ENCODE results near the gene SEC14L5.

Gene SEC14L5

DNA sequence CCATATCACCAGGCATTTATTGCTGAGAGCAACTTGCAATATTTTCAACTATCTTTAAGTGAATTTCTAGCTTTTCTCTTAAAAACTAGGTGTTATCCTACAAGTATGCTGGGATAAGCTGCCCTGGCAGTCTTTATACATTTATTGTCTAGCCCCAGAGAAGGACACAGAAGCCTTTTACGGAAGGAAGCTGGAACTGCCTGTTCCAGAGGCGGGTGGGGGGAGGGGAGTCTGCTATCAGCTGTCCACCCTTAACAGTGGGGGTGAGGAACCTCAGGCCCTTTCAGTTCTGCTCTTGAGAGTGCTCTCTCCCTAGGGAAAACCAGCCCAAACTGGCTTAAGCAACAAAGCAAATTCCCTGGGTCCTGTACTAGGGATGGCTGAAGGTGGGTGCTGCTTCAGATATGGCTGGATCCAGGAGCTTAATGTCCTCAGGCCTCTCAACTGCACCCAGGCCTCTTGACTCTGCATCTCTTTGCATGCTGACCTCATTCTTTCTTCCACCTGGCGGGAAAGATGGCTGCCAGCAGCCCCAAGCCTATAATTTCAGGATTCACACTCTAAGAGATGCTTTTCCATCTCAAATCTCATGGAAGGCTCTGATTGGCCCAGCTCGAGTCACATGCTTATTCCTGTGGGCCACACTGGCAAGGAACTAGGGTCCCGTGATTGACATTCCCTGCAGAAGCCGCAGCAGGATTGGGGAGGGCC is 59.0 kb downstream of the SEC14L5 start:
- DNase-seq = no peak

DNA sequence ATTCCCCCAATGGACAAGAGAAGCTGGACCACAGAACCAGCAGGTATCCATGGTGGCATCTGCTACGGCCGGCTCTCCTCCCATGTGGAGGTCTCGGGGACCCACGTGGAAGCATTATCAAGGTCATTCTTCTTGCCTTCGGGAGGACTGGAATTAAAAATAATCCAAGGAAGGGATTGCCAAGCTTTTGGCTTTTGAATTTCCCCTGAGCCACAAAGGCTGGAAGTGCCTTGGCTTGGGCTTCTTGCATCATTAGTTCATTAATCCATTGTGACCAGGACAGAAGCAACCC is 59.5 kb downstream of the SEC14L5 start:
- DNase-seq = no peak

DNA sequence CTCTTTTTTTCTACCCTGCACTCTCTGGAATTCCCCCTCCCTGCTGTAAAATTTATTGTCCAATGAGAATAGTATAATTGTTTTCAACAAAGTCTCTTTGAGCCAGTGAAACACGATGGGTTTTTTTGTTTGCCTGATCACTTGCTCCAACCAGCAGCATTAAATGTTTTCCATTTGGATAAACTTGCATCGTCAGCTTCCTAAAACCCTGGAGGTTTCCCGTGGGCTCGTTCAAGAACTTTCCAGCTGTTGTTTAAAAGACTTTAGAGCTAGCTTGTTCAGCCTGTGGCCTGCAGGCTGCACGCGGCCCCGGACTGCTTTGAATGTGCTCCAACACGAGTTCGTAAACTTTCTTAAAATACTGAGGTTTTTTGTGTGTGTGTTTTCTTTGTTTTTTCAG is 60.7 kb downstream of the SEC14L5 start:
- DNase-seq = no peak

DNA sequence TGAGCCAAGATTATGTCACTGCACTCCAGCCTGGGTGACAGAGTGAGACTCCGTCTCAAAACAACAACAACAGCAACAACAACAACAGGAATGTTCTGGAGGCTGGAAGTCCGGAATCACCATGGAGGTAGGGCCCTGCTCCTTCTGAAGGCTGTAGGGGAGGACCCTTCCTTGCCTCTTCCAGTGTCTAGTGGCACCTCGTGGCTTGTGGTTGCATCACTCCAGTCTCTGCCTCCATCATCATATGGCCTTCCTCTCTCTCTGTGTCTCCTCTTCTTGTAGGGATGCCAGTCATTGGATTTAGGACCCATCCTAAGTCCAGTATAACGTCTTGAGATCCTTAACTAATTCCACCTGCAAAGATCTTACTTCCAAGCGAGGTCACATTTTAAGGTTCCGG is 61.6 kb downstream of the SEC14L5 start:
- DNase-seq = no peak

DNA sequence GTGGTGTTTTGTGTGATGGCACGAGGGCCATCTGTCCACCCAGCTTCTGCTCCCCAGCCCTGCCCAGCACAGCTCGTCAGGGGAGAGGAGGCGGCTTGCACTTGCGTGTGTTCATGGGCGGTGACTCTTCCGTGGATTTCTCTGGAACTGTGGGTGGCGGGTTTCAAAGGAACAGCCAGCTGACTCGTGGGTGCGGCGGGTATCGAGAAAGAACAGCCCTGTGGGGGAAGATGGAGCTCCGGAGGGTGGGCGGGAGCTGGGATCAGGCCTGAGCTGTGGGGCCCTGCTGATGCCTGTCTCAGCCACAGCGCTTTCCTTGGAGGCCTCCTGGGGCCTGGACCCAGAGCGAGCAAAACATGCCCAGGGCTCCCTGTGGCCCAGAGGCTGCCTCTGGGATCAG is 62.4 kb downstream of the SEC14L5 start:
- DNase-seq = no peak

DNA sequence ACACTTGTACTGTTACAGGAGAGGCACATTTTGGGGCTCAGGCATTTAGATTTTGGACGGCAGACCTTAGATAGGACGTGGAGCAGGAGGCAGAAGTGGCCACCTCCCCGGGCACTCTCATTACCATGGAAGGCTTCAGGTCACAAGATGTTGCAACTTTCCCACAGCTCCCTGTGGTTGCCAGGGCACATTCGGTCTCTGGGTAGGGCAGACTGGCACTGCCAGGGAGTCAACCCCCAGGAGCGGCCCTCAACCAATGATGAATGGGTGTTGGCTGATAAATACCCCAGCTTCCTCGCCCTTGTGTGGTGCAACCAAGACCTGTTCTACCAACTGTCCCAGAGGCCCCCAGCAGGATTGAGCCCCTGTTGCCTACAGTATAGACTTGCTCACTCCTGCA is 64.4 kb downstream of the SEC14L5 start:
- no peak for DNase-seq

DNA sequence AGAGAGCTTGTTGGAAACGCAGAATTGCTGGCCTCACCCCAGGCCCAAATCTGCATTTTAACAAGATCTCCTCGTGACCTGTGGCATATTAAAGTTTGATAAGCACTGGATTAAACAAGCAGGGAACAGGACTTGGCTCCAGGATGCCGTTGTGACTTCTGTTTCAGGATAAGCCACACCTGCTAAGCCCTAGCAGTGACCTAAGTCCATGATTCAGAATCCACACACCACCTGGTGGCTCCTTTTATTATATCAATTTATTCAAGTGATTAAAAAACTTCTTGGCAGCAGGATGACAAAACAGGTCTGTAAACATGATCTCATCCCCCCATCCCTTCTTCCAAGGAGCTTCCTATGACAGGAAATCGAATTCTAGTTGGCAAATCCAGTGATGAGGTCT is 66.5 kb downstream of the SEC14L5 start:
- DNase-seq = no peak

DNA sequence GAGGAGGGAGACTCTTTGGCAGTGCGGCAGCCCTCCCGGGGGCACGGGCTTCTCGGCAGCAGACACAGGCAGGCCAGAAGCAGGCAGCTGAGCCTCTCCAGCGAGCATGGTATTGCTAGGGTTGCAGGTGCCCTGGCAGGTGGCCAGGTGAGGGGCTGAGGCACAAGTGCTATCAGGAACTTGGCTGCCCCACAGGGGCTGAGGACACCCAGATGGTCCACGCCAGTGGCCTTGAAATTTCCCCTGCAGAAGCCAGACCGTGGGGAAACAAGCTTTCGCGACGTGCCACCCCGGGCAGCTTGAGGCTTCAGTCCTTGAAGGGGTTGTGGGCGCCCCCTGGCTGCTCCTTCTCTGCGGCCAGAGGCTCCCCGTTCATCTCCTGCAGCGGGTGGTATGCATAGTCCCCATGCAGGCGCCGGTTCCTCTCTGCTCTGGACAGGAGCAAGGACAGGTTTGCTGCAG is 67.1 kb downstream of the SEC14L5 start:
- no peak for DNase-seq

DNA sequence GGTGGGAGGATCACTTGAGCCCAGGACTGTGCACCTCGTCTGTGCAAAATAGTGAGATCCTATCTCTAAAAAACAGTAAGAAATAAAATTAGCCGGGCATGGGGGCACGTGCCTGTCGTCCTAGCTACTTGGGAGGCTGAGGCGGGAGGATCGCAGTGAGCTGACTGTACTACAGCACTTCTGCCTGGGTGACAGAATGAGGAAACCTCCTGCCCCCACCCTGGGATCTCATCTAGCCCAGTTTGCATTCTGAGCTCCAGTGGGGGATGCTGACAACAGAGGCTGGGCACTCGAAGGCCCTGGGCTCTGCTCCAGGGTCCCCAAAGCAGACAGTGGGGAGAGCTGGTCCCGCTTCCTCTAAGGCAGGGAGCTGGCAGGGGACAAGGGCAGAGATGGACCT is 68.5 kb downstream of the SEC14L5 start:
- DNase-seq = no peak

DNA sequence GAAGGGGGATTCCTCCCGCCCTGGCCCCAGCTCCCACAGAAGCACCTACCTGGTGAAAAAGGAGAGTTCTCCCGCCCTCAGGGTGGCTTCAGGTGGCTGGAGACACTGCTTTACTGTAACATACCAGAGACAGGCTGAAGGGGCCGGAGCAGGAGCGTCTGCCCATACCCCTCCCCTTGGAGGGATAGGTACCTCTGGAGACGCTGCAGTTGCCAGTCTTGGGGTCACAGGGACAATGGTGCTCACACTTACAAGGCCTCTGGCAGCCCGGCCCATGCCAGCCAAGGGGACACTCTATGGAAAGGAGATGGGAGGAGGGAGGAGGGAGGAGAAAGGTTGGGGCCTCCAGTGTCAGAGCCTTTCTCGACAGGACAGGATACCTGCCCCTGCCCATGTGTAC is 69.0 kb downstream of the SEC14L5 start:
- no peak for DNase-seq

DNA sequence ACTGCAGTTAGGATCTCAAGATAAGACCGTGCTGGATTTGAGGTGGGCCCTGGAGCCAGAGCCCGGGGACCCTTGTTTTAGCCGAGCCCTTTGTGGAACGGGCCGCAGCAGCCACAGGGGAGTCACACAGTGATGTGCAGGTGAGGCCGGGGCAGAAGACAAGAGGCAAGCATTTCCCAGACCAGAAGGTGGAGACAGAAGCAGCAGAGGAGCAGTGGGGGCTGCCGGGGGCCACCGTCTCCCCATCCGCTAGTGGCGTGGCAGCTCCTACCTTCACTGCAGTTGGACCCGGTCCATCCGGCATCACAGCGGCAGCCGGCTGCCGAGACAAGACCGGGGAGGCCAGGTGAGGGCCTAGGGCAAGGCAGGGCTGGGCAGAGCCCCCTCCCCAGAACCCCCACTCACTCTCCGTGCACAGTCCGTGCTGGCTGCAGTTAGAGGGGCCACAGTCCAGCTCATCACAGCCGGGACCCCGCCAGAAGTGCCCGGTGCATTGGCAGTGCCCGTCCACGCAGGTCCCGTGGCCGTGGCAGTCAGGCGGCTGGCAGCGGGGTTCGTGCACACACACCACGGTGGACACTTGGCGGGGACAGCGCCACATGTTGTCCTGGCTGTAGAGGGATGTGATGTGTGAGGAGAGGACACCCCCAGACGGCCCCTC is 69.6 kb downstream of the SEC14L5 start:
- no peak for DNase-seq

DNA sequence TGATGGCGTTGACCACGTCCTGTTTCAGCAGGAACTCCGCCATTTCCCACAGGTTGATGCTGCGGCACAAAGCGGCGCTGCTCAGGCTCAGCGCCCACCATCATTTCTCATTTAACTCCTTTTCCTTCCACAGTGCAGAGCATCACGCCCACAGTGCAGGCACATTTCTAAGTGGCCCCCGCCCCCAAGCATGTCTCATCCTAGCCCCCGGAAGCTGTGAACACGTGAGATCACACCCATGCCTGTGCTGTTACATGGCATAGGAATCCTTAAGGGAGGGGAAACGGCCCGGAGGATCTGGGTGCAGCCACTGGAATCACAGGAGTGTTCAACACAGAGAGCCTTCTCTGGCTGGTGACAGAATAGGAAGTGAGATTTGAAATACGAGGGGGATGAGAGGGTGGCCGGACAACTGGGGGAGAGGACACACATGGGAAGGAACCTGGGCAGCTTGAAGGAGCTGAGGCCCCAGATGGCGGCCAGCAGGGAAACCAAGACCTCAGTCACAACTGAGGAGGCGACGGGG is 70.9 kb downstream of the SEC14L5 start:
- DNase-seq = no peak

DNA sequence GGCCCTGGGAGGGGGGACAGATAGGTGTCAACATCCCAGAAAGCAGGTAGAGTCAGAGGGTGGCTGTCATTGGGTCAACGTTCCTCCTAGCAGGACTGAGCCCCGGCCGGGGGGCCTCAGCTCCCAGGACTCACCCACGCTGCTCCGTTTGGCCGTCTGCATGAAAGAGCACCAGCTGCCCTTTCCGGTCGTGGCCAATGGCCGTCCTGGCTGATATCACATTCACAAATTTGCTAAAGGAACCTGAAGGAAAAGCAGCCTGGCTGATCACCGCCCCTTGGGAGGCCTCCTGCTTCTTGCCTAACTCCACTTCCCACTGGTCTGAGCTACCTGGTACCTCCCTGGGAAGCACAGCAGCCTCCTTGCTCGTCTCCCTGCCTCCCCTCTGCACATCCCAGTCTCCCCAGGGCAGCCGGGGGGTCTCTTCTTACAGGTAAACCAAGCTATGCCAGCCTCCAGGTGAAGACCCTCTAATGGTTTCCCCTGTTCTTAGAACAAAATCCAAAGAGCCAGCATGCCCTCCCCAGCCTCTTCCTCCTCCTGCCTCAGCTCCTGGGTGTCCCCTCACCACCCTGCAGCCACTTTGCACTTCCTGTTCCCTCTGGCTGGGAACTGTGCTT is 72.2 kb downstream of the SEC14L5 start:
- no peak for DNase-seq

DNA sequence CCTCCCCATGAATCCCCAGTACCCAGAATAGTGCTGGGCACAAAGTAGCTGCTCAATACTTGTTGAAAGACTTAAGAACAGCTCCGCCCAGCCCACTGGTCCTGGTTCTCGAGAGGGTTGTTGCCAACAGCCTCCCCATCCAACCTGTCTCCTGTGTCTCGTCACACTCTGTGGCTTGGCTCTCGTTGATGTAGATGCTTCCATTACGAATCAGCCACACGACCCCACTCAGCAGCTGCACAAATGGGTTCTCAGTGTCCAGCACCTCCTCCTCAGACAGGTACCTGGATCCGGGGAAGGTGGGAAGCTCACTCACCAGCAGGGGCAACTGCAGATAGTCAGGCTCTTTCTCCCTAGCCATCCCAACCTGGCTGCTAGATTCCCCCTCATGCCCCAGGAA is 73.5 kb downstream of the SEC14L5 start:
- no peak for DNase-seq

DNA sequence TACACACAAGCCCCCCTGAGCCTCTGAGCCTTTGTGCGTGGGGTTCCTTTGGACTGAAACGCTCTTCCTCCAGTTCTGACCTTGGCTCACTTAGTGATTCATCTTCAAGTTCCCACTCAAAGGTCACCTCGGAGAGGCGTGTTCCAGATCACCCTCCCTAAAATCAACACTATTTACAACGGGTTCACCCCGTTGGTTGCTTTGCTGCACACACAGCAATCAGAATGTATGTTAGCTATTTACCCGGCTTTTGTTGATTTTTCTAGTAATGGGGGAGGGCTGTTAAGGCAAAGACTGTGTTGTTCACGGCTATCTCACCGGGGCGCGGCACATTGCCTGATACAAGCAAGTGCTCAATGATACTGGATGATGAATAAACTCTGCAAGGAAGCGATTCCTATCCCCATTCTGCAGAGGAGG is 74.6 kb downstream of the SEC14L5 start:
- no peak for DNase-seq

DNA sequence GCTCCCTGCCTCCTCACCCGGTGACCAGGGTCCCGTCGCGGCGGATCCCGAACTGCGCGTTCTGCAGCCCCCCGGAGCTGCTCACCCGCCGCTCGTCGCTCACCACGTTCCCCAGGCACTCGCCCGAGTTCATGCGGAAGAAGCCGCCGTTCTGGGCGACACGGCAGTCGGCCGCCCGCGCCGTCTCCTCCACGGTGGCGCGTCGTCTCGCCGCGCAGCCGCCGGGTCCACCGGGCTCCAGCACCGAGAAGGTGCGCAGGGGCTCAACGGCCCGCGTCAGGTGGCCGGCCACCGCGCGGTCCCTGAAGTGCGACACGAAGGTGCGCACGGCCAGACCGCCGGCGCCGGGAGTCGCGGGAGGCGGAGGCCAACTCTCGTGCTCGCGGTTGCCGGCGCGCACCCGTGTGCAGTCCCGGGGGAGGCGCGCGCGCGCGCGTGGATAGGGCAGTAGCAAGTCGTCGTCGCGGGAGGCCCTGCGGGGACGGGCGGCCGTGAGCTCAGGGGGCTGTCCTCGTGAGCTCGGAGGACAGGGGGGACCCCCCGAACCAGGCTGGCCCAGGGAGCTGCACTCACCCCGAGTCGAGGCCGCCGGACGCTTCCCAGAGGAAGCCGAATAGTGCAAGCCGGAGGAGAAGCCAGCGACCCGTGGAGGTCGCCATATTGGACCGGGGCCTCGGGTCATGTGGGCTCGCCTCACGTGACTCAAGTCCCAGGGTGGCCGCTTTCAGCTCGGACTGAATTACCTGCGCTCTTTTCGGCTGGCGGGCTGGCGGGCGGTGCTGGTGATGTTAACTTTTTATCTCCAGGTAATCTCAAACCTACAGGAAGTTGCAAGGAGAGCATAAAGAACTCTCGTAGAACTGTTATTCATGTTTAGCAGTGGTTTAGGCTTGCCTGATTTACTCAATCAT is 75.4 kb downstream of the SEC14L5 start, which contains the start of gene NAGPA:
TSS of gene NAGPA (minus strand) at position 680 of the 911 bp plus-strand sequence. CDS start at position 659, 21 bp downstream.
- peak; percentile 93 for DNase-seq

DNA sequence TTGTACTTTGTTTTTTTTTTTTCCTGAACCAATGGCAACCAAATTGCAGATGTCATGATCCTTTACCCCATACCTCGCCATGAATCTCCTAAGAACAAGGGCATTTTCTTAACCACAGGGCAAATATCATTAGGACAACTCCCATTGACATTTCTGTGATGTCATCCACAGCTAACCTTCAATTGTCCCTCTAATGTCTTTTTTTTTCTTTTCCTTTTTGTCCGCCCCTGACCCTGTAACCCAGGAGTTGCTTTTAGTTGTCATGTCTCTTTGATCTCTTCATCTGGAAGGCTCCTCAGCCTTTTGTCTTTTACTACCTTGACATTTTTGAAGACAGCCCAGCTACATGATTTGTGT is 76.0 kb downstream of the SEC14L5 start:
- no peak for DNase-seq

DNA sequence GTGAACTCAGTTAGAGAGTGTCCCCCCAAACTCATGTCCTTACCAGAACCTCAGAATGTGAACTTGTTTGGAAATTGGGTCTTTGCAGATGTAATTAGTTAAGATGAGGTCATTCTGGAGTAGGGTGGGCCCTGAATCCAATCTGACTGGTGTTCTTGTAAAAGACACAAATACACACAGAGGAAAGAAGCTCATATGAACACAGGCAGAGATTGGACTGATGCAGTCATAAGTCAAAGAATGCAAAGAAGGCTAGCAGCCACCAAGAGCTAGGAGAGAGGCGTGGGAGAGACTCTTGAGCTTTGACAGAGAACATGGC is 77.7 kb downstream of the SEC14L5 start:
- no peak for DNase-seq

DNA sequence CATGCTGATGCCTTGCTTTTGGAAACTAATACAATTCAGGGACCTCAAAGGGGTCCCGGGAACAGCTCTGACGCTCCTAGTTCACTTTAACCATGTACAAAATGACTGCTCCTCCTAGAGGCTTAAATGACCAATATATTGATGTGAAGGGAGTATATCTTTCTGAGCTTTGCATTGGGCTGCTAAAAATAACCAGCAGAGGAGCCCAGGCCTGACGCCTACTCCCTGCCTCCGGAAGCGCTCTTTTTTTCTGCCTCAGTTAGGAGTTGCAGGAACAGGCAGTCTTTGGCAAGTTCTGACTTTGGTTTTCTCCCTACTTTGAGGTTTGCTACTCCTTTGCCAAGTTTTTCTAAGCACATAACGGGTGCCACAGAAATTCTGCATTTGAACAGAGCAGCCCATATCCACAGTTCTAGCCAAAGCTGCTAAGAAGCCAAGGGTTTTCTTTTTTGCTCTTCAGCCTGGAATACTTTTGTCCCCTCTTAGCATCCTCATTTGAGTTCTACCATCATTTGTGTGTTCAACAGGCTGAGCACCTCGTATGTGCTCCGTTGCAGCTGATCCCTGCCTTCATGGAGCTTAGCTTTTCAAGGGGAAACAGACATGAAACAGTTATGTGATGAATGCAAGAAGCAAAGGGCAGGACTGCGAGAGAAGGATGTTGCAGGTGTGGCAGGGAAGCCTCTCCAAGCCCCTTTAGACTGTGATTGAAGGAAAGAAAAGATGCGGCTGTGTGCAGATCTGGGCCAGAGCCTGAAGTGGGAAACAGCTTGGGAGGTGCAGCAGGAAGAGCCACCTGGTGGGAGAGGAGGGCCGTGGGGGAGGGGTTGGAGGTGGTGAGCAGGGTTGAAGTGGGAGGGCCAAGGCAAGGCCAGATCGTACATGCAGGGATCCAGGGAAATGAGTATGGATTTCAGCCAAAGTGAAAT is 78.4 kb downstream of the SEC14L5 start:
- DNase-seq = no peak

DNA sequence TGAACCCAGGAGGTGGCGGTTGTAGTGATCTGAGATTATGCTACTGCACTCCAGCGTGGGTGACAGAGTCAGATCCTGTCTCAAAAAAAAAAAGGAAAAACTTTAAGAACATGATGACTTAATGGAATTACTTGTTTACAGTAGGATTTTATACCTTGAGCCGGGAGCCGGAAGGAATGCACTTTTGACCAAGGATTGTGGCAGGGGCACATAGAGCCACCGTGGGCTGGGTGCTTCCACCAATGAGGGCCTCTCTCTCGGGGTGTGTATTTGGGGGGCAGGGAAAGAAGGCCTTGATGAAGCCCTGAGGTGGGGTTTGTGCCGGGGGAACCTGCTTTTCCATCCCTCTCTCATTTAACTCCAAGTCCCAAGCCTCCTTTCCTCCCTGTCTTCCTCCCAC is 82.3 kb downstream of the SEC14L5 start:
- DNase-seq = no peak

DNA sequence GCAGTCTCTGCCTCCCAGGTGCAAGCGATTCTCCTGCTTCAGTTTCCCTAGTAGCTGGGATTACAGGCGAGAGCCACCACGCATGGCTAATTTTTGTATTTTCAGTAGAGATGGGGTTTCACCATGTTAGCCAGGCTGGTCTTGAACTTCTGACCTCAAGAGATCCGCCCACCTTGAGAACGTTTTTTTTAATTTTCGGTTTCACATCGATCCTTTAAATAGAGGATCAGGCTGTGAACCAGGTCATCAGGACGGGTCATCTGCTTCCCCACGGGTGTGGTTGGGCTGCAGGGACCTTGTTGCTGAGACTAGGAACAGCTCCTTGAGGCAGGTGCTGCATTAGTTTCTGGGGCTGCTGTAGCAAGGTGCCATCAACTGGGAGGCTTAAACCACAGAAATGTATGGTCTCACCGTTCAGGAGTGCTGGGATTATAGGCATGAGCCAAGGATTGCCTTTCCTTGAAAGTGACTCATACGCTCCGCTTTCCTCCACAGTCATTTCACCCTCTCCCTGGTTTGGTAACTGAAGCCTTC is 83.5 kb downstream of the SEC14L5 start:
- no peak for DNase-seq

Measured in activated CD8-positive, alpha-beta memory T cell treated with anti-CD3 and anti-CD28 coated beads for 24 hours (primary cell).